ENCODE data around the gene BMPR1A. TPM values are rescaled to one million over a fixed set of nuclear protein-coding genes. Genes with fewer than 3 reads are reported as not detected.

Gene BMPR1A
- total RNA-seq, 2 experiments from 2014 or later = 8.0 to 9.8 TPM

- CTCF ChIA-PET = interaction anchor here (0.9 to 1.3 kb wide), 2 partner anchors 27 to 183 kb away, joined by 3 to 4 read pairs; no protein-coding TSS in a partner anchor
- no peak overlapping the region for H3K27ac Mint-ChIP-seq
These were observed 40.6 kb upstream of the BMPR1A start for GRCh38 chr10:86715836-86716235.

GRCh38 chr10:86716466-86716865 lies 40.0 kb upstream of the BMPR1A start:
- Mint-ChIP-seq H3K9me3 (ENCODE audit: insufficient read depth) (no peaks in the 10 kb centered on the region), H3K4me3 (no peak overlapping the region), H3K36me3 (ENCODE audit: low read depth) (no peaks in the 10 kb centered on the region), H3K27me3 (ENCODE audit: low read depth) (peaks cover 10% of the 10 kb centered on the region), H3K27ac (no peak overlapping the region), H3K4me1 (ENCODE audit: low read depth) (peaks cover 4% of the 10 kb centered on the region)
- no peak for ATAC-seq
- ChIA-PET CTCF (interaction anchor here (0.9 kb wide), 1 partner anchor 26 kb away, joined by 3 read pairs; no protein-coding TSS in a partner anchor), POLR2A (no interaction called here)
- DNase-seq = no peak

More at GRCh38 chr10:86715836-86716235, 40.6 kb upstream of the BMPR1A start:
- Mint-ChIP-seq H3K36me3 (ENCODE audit: low read depth) (no peaks in the 10 kb centered on the region), H3K9me3 (ENCODE audit: insufficient read depth) (no peaks in the 10 kb centered on the region), H3K4me3 (no peak overlapping the region), H3K4me1 (ENCODE audit: low read depth) (peaks cover 6% of the 10 kb centered on the region), H3K27me3 (ENCODE audit: low read depth) (peaks cover 7% of the 10 kb centered on the region)
- DNase-seq (no peak), ATAC-seq (no peak)
- POLR2A ChIA-PET = no interaction called here

- ATAC-seq = no peak
- ChIA-PET CTCF (no interaction called here), POLR2A (no interaction called here)
- no peak overlapping the region for H3K27ac Mint-ChIP-seq
- no peak overlapping the region for H3K4me3 Mint-ChIP-seq
- peaks cover 10% of the 10 kb centered on the region for H3K4me1 Mint-ChIP-seq (ENCODE audit: low read depth)
- H3K9me3 Mint-ChIP-seq (ENCODE audit: insufficient read depth) = no peaks in the 10 kb centered on the region
- DNase-seq = no peak
- H3K36me3 Mint-ChIP-seq (ENCODE audit: low read depth) = no peaks in the 10 kb centered on the region
- H3K27me3 Mint-ChIP-seq (ENCODE audit: low read depth) = peaks cover 13% of the 10 kb centered on the region
These were observed 37.9 kb upstream of the BMPR1A start for GRCh38 chr10:86718556-86718955.

- peaks cover 15% of the 10 kb centered on the region for H3K27me3 Mint-ChIP-seq (ENCODE audit: low read depth)
- no peak overlapping the region for H3K27ac Mint-ChIP-seq
- no peaks in the 10 kb centered on the region for H3K9me3 Mint-ChIP-seq (ENCODE audit: insufficient read depth)
- H3K4me3 Mint-ChIP-seq = no peak overlapping the region
- POLR2A ChIA-PET = no interaction called here
- CTCF ChIA-PET = interaction anchor here (2.8 kb wide), 1 partner anchor 9 kb away, joined by 7 read pairs; no protein-coding TSS in a partner anchor
- peaks cover 11% of the 10 kb centered on the region for H3K4me1 Mint-ChIP-seq (ENCODE audit: low read depth)
- ATAC-seq (no peak), DNase-seq (no peak)
- no peaks in the 10 kb centered on the region for H3K36me3 Mint-ChIP-seq (ENCODE audit: low read depth)
These were observed 35.2 kb upstream of the BMPR1A start for GRCh38 chr10:86721232-86721631.

GRCh38 chr10:86723009-86723408 lies 33.4 kb upstream of the BMPR1A start:
- H3K4me3 Mint-ChIP-seq = no peak overlapping the region
- no peak overlapping the region for H3K27ac Mint-ChIP-seq
- H3K4me1 Mint-ChIP-seq (ENCODE audit: low read depth) = peaks cover 11% of the 10 kb centered on the region
- ATAC-seq (no peak), DNase-seq (peak; percentile 58)
- peaks cover 16% of the 10 kb centered on the region for H3K27me3 Mint-ChIP-seq (ENCODE audit: low read depth)
- CTCF ChIA-PET = no interaction called here
- H3K9me3 Mint-ChIP-seq (ENCODE audit: insufficient read depth) = no peaks in the 10 kb centered on the region
- no peaks in the 10 kb centered on the region for H3K36me3 Mint-ChIP-seq (ENCODE audit: low read depth)
- POLR2A ChIA-PET = no interaction called here

GRCh38 chr10:86724445-86724844 lies 32.0 kb upstream of the BMPR1A start:
- ChIA-PET POLR2A (no interaction called here), CTCF (no interaction called here)
- DNase-seq (no peak), ATAC-seq (no peak)
- no peaks in the 10 kb centered on the region for H3K36me3 Mint-ChIP-seq (ENCODE audit: low read depth)
- H3K27me3 Mint-ChIP-seq (ENCODE audit: low read depth) = peaks cover 21% of the 10 kb centered on the region
- no peak overlapping the region for H3K4me3 Mint-ChIP-seq
- no peaks in the 10 kb centered on the region for H3K9me3 Mint-ChIP-seq (ENCODE audit: insufficient read depth)
- no peak overlapping the region for H3K27ac Mint-ChIP-seq
- peaks cover 11% of the 10 kb centered on the region for H3K4me1 Mint-ChIP-seq (ENCODE audit: low read depth)

- Mint-ChIP-seq H3K4me1 (ENCODE audit: low read depth) (peaks cover 11% of the 10 kb centered on the region), H3K9me3 (ENCODE audit: insufficient read depth) (no peaks in the 10 kb centered on the region), H3K36me3 (ENCODE audit: low read depth) (no peaks in the 10 kb centered on the region), H3K4me3 (no peak overlapping the region), H3K27ac (no peak overlapping the region), H3K27me3 (ENCODE audit: low read depth) (peaks cover 14% of the 10 kb centered on the region)
- CTCF ChIA-PET = no interaction called here
- POLR2A ChIA-PET = no interaction called here
- DNase-seq = no peak
- no peak for ATAC-seq
These were observed 30.3 kb upstream of the BMPR1A start for GRCh38 chr10:86725980-86726676.

GRCh38 chr10:86726677-86726999 lies 29.8 kb upstream of the BMPR1A start:
- Mint-ChIP-seq H3K27me3 (ENCODE audit: low read depth) (peaks cover 11% of the 10 kb centered on the region), H3K4me1 (ENCODE audit: low read depth) (peaks cover 11% of the 10 kb centered on the region), H3K9me3 (ENCODE audit: insufficient read depth) (no peaks in the 10 kb centered on the region), H3K36me3 (ENCODE audit: low read depth) (no peaks in the 10 kb centered on the region), H3K4me3 (no peak overlapping the region), H3K27ac (no peak overlapping the region)
- DNase-seq (no peak), ATAC-seq (no peak)
- ChIA-PET POLR2A (no interaction called here), CTCF (no interaction called here)

- ATAC-seq (no peak), DNase-seq (no peak)
- ChIA-PET CTCF (no interaction called here), POLR2A (no interaction called here)
- H3K4me3 Mint-ChIP-seq = no peak overlapping the region
- no peak overlapping the region for H3K27ac Mint-ChIP-seq
- H3K27me3 Mint-ChIP-seq (ENCODE audit: low read depth) = peaks cover 8% of the 10 kb centered on the region
- H3K9me3 Mint-ChIP-seq (ENCODE audit: insufficient read depth) = no peaks in the 10 kb centered on the region
- no peaks in the 10 kb centered on the region for H3K36me3 Mint-ChIP-seq (ENCODE audit: low read depth)
- H3K4me1 Mint-ChIP-seq (ENCODE audit: low read depth) = peaks cover 8% of the 10 kb centered on the region
These were observed 28.9 kb upstream of the BMPR1A start for GRCh38 chr10:86727470-86727869.

GRCh38 chr10:86728056-86728455 lies 28.4 kb upstream of the BMPR1A start:
- Mint-ChIP-seq H3K36me3 (ENCODE audit: low read depth) (no peaks in the 10 kb centered on the region), H3K4me3 (no peak overlapping the region), H3K27ac (no peak overlapping the region), H3K27me3 (ENCODE audit: low read depth) (peaks cover 8% of the 10 kb centered on the region), H3K4me1 (ENCODE audit: low read depth) (peaks cover 6% of the 10 kb centered on the region), H3K9me3 (ENCODE audit: insufficient read depth) (no peaks in the 10 kb centered on the region)
- DNase-seq (no peak), ATAC-seq (no peak)
- ChIA-PET POLR2A (no interaction called here), CTCF (no interaction called here)

- ChIA-PET CTCF (no interaction called here), POLR2A (no interaction called here)
- no peak overlapping the region for H3K4me3 Mint-ChIP-seq
- no peaks in the 10 kb centered on the region for H3K9me3 Mint-ChIP-seq (ENCODE audit: insufficient read depth)
- peaks cover 12% of the 10 kb centered on the region for H3K27me3 Mint-ChIP-seq (ENCODE audit: low read depth)
- no peak overlapping the region for H3K27ac Mint-ChIP-seq
- DNase-seq (no peak), ATAC-seq (no peak)
- H3K36me3 Mint-ChIP-seq (ENCODE audit: low read depth) = no peaks in the 10 kb centered on the region
- H3K4me1 Mint-ChIP-seq (ENCODE audit: low read depth) = no peaks in the 10 kb centered on the region
These were observed 26.7 kb upstream of the BMPR1A start for GRCh38 chr10:86729677-86730076.

GRCh38 chr10:86730227-86730626 lies 26.2 kb upstream of the BMPR1A start:
- Mint-ChIP-seq H3K27me3 (ENCODE audit: low read depth) (peaks cover 12% of the 10 kb centered on the region), H3K4me3 (no peak overlapping the region), H3K4me1 (ENCODE audit: low read depth) (no peaks in the 10 kb centered on the region), H3K36me3 (ENCODE audit: low read depth) (no peaks in the 10 kb centered on the region), H3K9me3 (ENCODE audit: insufficient read depth) (no peaks in the 10 kb centered on the region), H3K27ac (no peak overlapping the region)
- CTCF ChIA-PET = no interaction called here
- DNase-seq (no peak), ATAC-seq (no peak)
- POLR2A ChIA-PET = no interaction called here

- no peaks in the 10 kb centered on the region for H3K36me3 Mint-ChIP-seq (ENCODE audit: low read depth)
- peaks cover 13% of the 10 kb centered on the region for H3K27me3 Mint-ChIP-seq (ENCODE audit: low read depth)
- no peak for DNase-seq
- ATAC-seq = no peak
- H3K4me3 Mint-ChIP-seq = no peak overlapping the region
- CTCF ChIA-PET = no interaction called here
- no peaks in the 10 kb centered on the region for H3K4me1 Mint-ChIP-seq (ENCODE audit: low read depth)
- H3K9me3 Mint-ChIP-seq (ENCODE audit: insufficient read depth) = no peaks in the 10 kb centered on the region
- POLR2A ChIA-PET = no interaction called here
- H3K27ac Mint-ChIP-seq = no peak overlapping the region
These were observed 23.6 kb upstream of the BMPR1A start for GRCh38 chr10:86732771-86733170.
